GM19351 (cell line): Measurements from ENCODE around the gene RDH13.
"Not testable (repeated sequence)": the region's sequence is repeated elsewhere in the genome, so short reads cannot be mapped to it uniquely, and the experiment has no call there.

Experiments
- ATAC-seq: cut with Tn5 transposase; IDR thresholded peaks from one replicate; pipeline ENCODE4 v1.9.1; 2021; ENCODE audit warnings: mild to moderate bottlenecking, moderate library complexity; ENCODE audit not compliant: unreplicated experiment

The RDH13 gene

GRCh38 chr19:55048446-55048845, 14.5 kb downstream of the RDH13 start:
- ATAC-seq: no peak

GRCh38 chr19:55047951-55048350, 15.0 kb downstream of the RDH13 start:
- ATAC-seq: no peak

GRCh38 chr19:55046975-55047622, 15.8 kb downstream of the RDH13 start:
- ATAC-seq: no peak

GRCh38 chr19:55044771-55045716, 17.9 kb downstream of the RDH13 start:
- ATAC-seq: no peak

GRCh38 chr19:55044286-55044685, 18.7 kb downstream of the RDH13 start:
- ATAC-seq: no peak

GRCh38 chr19:55042688-55043087, 20.3 kb downstream of the RDH13 start:
- no peak for ATAC-seq

- ATAC-seq: no peak
These were observed 20.6 kb downstream of the RDH13 start for GRCh38 chr19:55042344-55042678.

GRCh38 chr19:55041627-55042343, 21.2 kb downstream of the RDH13 start:
- ATAC-seq: no peak

GRCh38 chr19:55041244-55041626, 21.7 kb downstream of the RDH13 start:
- ATAC-seq: no peak

- not testable (repeated sequence) for ATAC-seq
These were observed 22.3 kb downstream of the RDH13 start for GRCh38 chr19:55040654-55041053.

GRCh38 chr19:55037603-55038002, 25.3 kb downstream of the RDH13 start:
- ATAC-seq: not testable (repeated sequence)

GRCh38 chr19:55036058-55036457, 26.9 kb downstream of the RDH13 start:
- no peak for ATAC-seq

- no peak for ATAC-seq
These were observed 28.2 kb downstream of the RDH13 start for GRCh38 chr19:55034751-55035150.

GRCh38 chr19:55032976-55033643, 29.8 kb downstream of the RDH13 start:
- not testable (repeated sequence) for ATAC-seq

GRCh38 chr19:55032170-55032800, 30.7 kb downstream of the RDH13 start:
- ATAC-seq: no peak

- no peak for ATAC-seq
These were observed 31.8 kb downstream of the RDH13 start for GRCh38 chr19:55031178-55031577.

GRCh38 chr19:55028757-55029156, 34.2 kb downstream of the RDH13 start:
- ATAC-seq: no peak

- ATAC-seq: no peak
These were observed 35.2 kb downstream of the RDH13 start for GRCh38 chr19:55027472-55028337.

- not testable (repeated sequence) for ATAC-seq
These were observed 35.8 kb downstream of the RDH13 start for GRCh38 chr19:55027140-55027471.

GRCh38 chr19:55024111-55024510, 38.8 kb downstream of the RDH13 start:
- no peak for ATAC-seq
